ENCODE data around the gene EPHX1.
A peak's percentile ranks its signal among the peaks of the same experiment; 100 is the strongest.
"Not testable (repeated sequence)": the region's sequence is repeated elsewhere in the genome, so short reads cannot be mapped to it uniquely, and the experiment has no call there.

Gene EPHX1

DNA sequence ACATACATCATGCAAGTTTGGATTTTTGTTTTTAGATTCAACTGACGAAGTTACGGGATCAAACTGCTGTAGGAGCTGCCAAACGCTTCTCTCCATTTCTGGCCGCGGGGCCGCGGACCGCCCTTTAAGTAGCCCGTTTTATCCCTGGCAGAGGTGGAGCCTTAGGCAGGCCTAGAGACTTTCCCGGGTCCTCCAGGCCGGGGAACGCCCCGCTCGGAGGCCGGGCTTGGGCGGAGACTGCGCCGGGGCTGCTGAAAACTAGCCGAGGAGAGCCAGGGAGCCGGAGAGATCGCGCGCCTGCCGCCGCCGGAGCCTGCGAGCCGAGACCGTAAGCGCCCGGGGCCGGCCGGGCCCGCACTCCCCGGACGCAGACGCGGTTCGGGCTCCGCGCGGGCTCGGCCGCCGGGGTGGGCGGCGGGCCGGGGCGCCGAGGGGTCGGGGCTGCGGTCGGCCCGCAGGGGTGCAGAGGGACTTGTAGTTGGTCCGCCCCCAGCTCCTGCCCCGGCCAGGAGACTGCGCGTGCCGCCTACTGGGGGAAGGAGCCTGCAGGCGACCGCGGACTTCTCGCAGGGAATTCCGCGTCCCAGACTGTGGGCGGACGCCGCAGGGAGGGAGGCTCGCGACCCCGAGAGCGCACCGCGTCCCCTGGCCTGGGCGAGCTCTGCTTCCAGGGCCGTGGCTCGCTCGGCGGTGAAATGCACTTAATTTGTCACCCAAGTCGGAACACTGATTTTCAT is at the start of gene EPHX1:
TSS of gene EPHX1 (plus strand) at position 283 of the 737 bp plus-strand sequence. CDS start 18,606 bp downstream, outside the sequence.
- TF ChIP-seq, protein P1, sequence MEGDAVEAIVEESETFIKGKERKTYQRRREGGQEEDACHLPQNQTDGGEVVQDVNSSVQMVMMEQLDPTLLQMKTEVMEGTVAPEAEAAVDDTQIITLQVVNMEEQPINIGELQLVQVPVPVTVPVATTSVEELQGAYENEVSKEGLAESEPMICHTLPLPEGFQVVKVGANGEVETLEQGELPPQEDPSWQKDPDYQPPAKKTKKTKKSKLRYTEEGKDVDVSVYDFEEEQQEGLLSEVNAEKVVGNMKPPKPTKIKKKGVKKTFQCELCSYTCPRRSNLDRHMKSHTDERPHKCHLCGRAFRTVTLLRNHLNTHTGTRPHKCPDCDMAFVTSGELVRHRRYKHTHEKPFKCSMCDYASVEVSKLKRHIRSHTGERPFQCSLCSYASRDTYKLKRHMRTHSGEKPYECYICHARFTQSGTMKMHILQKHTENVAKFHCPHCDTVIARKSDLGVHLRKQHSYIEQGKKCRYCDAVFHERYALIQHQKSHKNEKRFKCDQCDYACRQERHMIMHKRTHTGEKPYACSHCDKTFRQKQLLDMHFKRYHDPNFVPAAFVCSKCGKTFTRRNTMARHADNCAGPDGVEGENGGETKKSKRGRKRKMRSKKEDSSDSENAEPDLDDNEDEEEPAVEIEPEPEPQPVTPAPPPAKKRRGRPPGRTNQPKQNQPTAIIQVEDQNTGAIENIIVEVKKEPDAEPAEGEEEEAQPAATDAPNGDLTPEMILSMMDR (conservative IDR thresholded peaks at IDR 0.05) = peak; percentile 54
- peak within 1 kb of the TSS; percentile 90 for H3K27ac ChIP-seq

DNA sequence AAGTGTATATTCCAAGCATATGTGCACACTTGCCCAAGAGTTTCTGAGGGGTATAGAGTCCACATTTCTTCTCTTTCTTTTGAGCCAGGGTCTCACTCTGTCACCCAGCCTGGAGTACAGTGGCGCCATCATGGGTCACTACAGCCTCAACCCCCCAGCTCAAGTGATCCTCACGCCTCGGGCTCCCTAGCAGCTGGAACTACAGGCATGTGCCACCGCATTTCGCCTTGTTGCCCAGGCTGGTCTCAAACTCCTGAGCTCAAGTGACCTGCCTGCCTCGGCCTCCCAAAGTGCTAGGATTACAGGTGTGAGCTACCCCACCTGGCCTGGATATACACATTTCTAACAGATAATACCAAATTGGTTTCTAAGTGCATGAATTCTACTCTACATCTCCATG is 49.4 kb upstream of the EPHX1 start:
- TF ChIP-seq, protein P1 (conservative IDR thresholded peaks at IDR 0.05) = no peak
- no peak overlapping the region for H3K27ac ChIP-seq

GRCh38 chr1:225761395-225761794 is 48.5 kb upstream of the EPHX1 start:
- not testable (repeated sequence) for H3K27ac ChIP-seq

- H3K27ac ChIP-seq = no peak overlapping the region
- TF ChIP-seq, protein P1 (conservative IDR thresholded peaks at IDR 0.05) = no peak
These were observed 47.9 kb upstream of the EPHX1 start for GRCh38 chr1:225762002-225762441.

DNA sequence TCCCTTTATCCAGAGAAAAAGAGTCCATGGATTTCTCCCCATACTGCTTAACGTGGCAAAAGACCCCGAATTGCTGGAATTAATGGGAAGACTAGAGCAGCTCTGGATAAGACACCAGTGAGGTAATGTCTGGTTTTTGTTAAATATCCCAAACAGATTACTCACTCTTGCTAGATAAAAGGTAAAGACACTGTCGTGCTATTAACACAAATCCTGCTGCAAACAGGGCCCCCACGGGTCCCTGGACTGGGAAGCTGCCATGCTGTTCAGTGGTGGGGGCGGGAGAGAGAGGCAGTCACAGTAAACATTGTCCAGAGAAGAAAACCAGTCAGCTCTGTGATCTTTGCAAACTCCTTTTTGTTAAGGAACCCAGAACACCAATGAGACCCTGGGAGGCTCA is 47.5 kb upstream of the EPHX1 start:
- no peak overlapping the region for H3K27ac ChIP-seq
- TF ChIP-seq, protein P1 (conservative IDR thresholded peaks at IDR 0.05) = no peak

DNA sequence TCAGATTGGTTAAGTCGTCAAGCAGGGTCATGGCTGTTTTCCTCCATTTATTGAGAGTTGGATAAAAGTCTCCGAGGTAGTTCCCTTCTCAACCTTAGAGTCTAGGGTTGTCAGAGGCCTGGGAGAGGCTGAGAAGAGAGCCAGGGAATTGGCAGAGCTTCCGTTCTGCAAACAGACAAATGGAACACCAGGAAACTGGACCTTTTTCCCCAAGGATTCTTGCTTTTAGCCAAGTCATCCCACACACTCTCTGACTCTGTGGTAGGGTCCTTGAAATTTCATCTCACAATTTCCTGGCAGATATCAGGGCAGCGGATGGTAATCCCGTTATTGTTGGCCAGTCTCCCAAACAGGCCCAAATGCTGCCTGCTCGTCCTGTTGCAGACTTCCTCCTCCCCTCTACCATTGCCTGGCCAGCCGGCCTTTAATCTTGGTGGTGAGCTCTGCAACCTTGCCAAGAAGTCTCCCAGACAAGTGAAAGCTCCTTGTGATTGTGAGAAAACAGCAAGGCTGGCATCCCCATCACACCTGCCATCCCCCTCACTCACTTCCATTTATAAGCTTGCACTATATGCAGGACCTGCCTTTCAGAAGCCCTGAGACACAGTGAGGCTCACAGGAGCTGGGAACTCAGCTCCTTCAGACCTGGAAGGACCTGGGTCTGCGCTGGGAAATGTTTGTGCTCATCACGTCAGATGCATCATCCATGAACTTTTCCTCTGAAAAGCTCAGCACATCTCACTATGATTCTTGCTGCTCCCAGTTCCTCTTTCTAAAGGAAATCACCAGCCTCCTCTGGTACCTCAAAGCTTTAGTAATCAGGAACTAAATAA is 46.0 kb upstream of the EPHX1 start:
- TF ChIP-seq, protein P1 (conservative IDR thresholded peaks at IDR 0.05) = no peak
- H3K27ac ChIP-seq = peak overlapping the region; percentile 52

DNA sequence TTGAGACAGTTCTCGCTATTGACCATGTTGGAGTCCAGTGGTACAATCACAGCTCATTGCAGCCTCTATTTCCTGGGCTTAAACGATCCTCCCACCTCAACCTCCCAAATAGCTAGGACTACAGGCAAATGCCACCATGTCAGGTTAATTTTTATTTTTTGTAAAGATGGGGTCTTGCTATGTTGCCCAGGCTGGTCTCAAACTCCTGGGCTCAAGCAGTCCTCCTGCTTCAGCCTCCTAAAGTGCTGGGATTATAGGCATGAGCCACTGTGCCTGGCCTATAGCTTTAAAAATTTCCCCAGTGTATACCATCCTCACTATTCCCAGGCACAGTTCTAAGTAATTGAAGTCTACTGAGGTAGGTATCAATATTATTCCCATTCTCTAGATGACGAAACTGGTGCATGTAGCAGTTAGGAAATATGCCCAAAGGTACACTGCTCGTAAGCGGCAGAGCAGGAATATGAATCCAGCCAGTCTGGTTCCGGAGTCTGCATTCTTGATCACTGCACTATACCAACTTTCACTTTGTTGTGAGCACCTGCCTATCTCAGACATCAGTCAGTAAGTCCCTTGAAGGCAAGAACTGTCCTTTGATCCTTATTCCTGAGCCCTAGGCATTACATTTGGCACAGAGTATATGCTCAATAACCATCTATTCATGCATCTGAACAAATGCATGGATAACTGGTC is 43.8 kb upstream of the EPHX1 start:
- TF ChIP-seq, protein P1 (conservative IDR thresholded peaks at IDR 0.05) = no peak
- H3K27ac ChIP-seq = no peak overlapping the region

Measured in VCaP (cell line).